ENCODE data around the gene PPP1R3D. TPM values are rescaled to one million over a fixed set of nuclear protein-coding genes. Genes with fewer than 3 reads are reported as not detected.
A peak's percentile ranks its signal among the peaks of the same experiment; 100 is the strongest.

The PPP1R3D gene
- total and polyA plus RNA-seq, 9 of the 15 experiments (the other 6 are each of a cell fraction or from before 2014, with no cell fraction given), result 0.35 to 3.3 (median 1.8) TPM

GRCh38 chr20:59940129-59940955, at the start of gene PPP1R3D, which contains the start of gene FAM217B (continued):
- TF ChIP-seq E4F1 (CRISPR knock-in tag; IDR thresholded peaks at IDR 0.05; ENCODE audit: borderline replicate concordance) (no peak), HCFC1 (IDR thresholded peaks at IDR 0.05; ENCODE audit: low read depth, low read length) (no peak; the same call in 1 of the 2 replicates), PHF20 (IDR thresholded peaks at IDR 0.05; ENCODE audit: partially characterized antibody) (no peak), DMBX1 (CRISPR knock-in tag; IDR thresholded peaks at IDR 0.05; ENCODE audit: borderline replicate concordance) (no peak), ASH1L (IDR thresholded peaks at IDR 0.05; ENCODE audit: borderline replicate concordance, low read depth, partially characterized antibody) (no peak), ZNF140 (CRISPR knock-in tag; IDR thresholded peaks at IDR 0.05) (no peak), RFX7 (CRISPR knock-in tag; IDR thresholded peaks at IDR 0.05) (no peak), HLTF (IDR thresholded peaks at IDR 0.05) (no peak), ZNF253 (CRISPR knock-in tag; conservative IDR thresholded peaks at IDR 0.05) (no peak), BACH1 (tag; IDR thresholded peaks at IDR 0.05) (no peak), STAG1 (CRISPR knock-in tag; IDR thresholded peaks at IDR 0.05; ENCODE audit: borderline replicate concordance) (no peak), ZKSCAN8 (CRISPR knock-in tag; IDR thresholded peaks at IDR 0.05) (no peak), RBFOX2 (IDR thresholded peaks at IDR 0.05; ENCODE audit: low read depth, low read length) (peak; percentile 95), PML (IDR thresholded peaks at IDR 0.05; ENCODE audit: low read length) (peak; percentile 49), XRCC3 (IDR thresholded peaks at IDR 0.05) (no peak), ZNF589 (CRISPR knock-in tag; IDR thresholded peaks at IDR 0.05; ENCODE audit: low read depth) (no peak), CTCFL (IDR thresholded peaks at IDR 0.05; ENCODE audit: borderline replicate concordance, insufficient read depth, low read depth, low read length, poor library complexity, severe bottlenecking) (no peak), THAP12 (CRISPR knock-in tag; IDR thresholded peaks at IDR 0.05) (no peak), TSC22D4 (tag; IDR thresholded peaks at IDR 0.05) (no peak)
